ENCODE results near the gene CFAP410. TPM values are rescaled to one million over a fixed set of nuclear protein-coding genes. Genes with fewer than 3 reads are reported as not detected.

Gene CFAP410
- total RNA-seq, 1 donor from 2014 or later: 23.4 TPM

- TF ChIP-seq CTCF (IDR thresholded peaks at IDR 0.05): no peak
- Mint-ChIP-seq H3K4me3 (ENCODE audit: unreplicated experiment) (no peak overlapping the region), H3K27me3 (ENCODE audit: unreplicated experiment) (no peaks in the 10 kb centered on the region), H3K36me3 (ENCODE audit: unreplicated experiment) (peaks cover 3% of the 10 kb centered on the region), H3K9me3 (ENCODE audit: unreplicated experiment) (no peaks in the 10 kb centered on the region), H3K27ac (ENCODE audit: unreplicated experiment) (no peak overlapping the region), H3K4me1 (ENCODE audit: unreplicated experiment) (no peaks in the 10 kb centered on the region)
- DNase-seq (ENCODE audit: extremely low spot score, unreplicated experiment): no peak
Observed at GRCh38 chr21:44326716-44327602, 12.2 kb downstream of the CFAP410 start.

GRCh38 chr21:44326272-44326647 is 12.9 kb downstream of the CFAP410 start:
- Mint-ChIP-seq H3K27ac (ENCODE audit: unreplicated experiment) (no peak overlapping the region), H3K27me3 (ENCODE audit: unreplicated experiment) (no peaks in the 10 kb centered on the region), H3K36me3 (ENCODE audit: unreplicated experiment) (peaks cover 3% of the 10 kb centered on the region), H3K4me3 (ENCODE audit: unreplicated experiment) (no peak overlapping the region), H3K4me1 (ENCODE audit: unreplicated experiment) (no peaks in the 10 kb centered on the region), H3K9me3 (ENCODE audit: unreplicated experiment) (no peaks in the 10 kb centered on the region)
- TF ChIP-seq CTCF (IDR thresholded peaks at IDR 0.05): no peak
- no peak for DNase-seq (ENCODE audit: extremely low spot score, unreplicated experiment)

- Mint-ChIP-seq H3K9me3 (ENCODE audit: unreplicated experiment) (no peaks in the 10 kb centered on the region), H3K27ac (ENCODE audit: unreplicated experiment) (no peak overlapping the region), H3K4me3 (ENCODE audit: unreplicated experiment) (no peak overlapping the region), H3K4me1 (ENCODE audit: unreplicated experiment) (no peaks in the 10 kb centered on the region), H3K27me3 (ENCODE audit: unreplicated experiment) (no peaks in the 10 kb centered on the region), H3K36me3 (ENCODE audit: unreplicated experiment) (peaks cover 3% of the 10 kb centered on the region)
- no peak for TF ChIP-seq CTCF (IDR thresholded peaks at IDR 0.05)
- no peak for DNase-seq (ENCODE audit: extremely low spot score, unreplicated experiment)
Observed at GRCh38 chr21:44325386-44326271, 13.6 kb downstream of the CFAP410 start.

- H3K4me1 Mint-ChIP-seq (ENCODE audit: unreplicated experiment): no peaks in the 10 kb centered on the region
- peaks cover 3% of the 10 kb centered on the region for H3K36me3 Mint-ChIP-seq (ENCODE audit: unreplicated experiment)
- TF ChIP-seq CTCF (IDR thresholded peaks at IDR 0.05): no peak
- no peak overlapping the region for H3K27ac Mint-ChIP-seq (ENCODE audit: unreplicated experiment)
- no peak for DNase-seq (ENCODE audit: extremely low spot score, unreplicated experiment)
- no peaks in the 10 kb centered on the region for H3K9me3 Mint-ChIP-seq (ENCODE audit: unreplicated experiment)
- H3K27me3 Mint-ChIP-seq (ENCODE audit: unreplicated experiment): no peaks in the 10 kb centered on the region
- H3K4me3 Mint-ChIP-seq (ENCODE audit: unreplicated experiment): no peak overlapping the region
Observed at GRCh38 chr21:44324854-44325107, 14.4 kb downstream of the CFAP410 start.
